Kidney glomerular epithelial cell (primary cell): Measurements from ENCODE around the gene CNOT6.
"Not testable (repeated sequence)": the region's sequence is repeated elsewhere in the genome, so short reads cannot be mapped to it uniquely, and the experiment has no call there.

Experiments used
- DNase-seq: peaks from one replicate; lab custom pipeline; 2025; lab: John Stamatoyannopoulos, UW

CNOT6 gene

GRCh38 chr5:180494060-180494509 lies at the start of gene CNOT6:
Gene CNOT6 (plus strand): TSS chr5:180494379. CDS start chr5:180529277, 34,898 bp downstream.
- DNase-seq: peak; percentile 89

- no peak for DNase-seq
Observed at GRCh38 chr5:180454752-180455151, 39.4 kb upstream of the CNOT6 start.

GRCh38 chr5:180455872-180456271 lies 38.3 kb upstream of the CNOT6 start:
- no peak for DNase-seq

GRCh38 chr5:180456792-180457191 lies 37.4 kb upstream of the CNOT6 start:
- no peak for DNase-seq

- not testable (repeated sequence) for DNase-seq
Observed at GRCh38 chr5:180458852-180459673, 35.1 kb upstream of the CNOT6 start.

GRCh38 chr5:180459674-180460142 lies 34.5 kb upstream of the CNOT6 start:
- DNase-seq: not testable (repeated sequence)

GRCh38 chr5:180460834-180461233 lies 33.3 kb upstream of the CNOT6 start:
- DNase-seq: no peak

- no peak for DNase-seq
Observed at GRCh38 chr5:180461303-180461702, 32.9 kb upstream of the CNOT6 start.

- no peak for DNase-seq
Observed at GRCh38 chr5:180463216-180463900, 30.8 kb upstream of the CNOT6 start.

- DNase-seq: no peak
Observed at GRCh38 chr5:180463916-180464602, 30.1 kb upstream of the CNOT6 start.

- no peak for DNase-seq
Observed at GRCh38 chr5:180464603-180464970, 29.6 kb upstream of the CNOT6 start.

- not testable (repeated sequence) for DNase-seq
Observed at GRCh38 chr5:180465052-180465451, 29.1 kb upstream of the CNOT6 start.

GRCh38 chr5:180466316-180466715 lies 27.9 kb upstream of the CNOT6 start:
- no peak for DNase-seq

GRCh38 chr5:180467028-180467975 lies 26.9 kb upstream of the CNOT6 start:
- DNase-seq: peak; percentile 24

GRCh38 chr5:180467989-180468731 lies 26.0 kb upstream of the CNOT6 start:
- no peak for DNase-seq

GRCh38 chr5:180468732-180469585 lies 25.2 kb upstream of the CNOT6 start:
- no peak for DNase-seq

GRCh38 chr5:180469586-180469865 lies 24.7 kb upstream of the CNOT6 start:
- DNase-seq: no peak

- DNase-seq: no peak
Observed at GRCh38 chr5:180469866-180470265, 24.3 kb upstream of the CNOT6 start.

GRCh38 chr5:180470361-180470760 lies 23.8 kb upstream of the CNOT6 start:
- DNase-seq: no peak
